ENCODE data around the gene HIGD1A. TPM values are rescaled to one million over a fixed set of nuclear protein-coding genes. Genes with fewer than 3 reads are reported as not detected.

Gene HIGD1A
- total and polyA plus RNA-seq, 5 donors from 2014 or later, result 23.9 to 110 (median 88.0) TPM

- Mint-ChIP-seq H3K9me3 (no peaks in the 10 kb centered on the region), H3K4me1 (peaks cover 0 to 14% (median 7%) of the 10 kb centered on the region in 4 donors), H3K4me3 (no peak overlapping the region), H3K27ac (peak overlapping the region in 2 of 3 donors; percentile 10 to 52), H3K36me3 (no peaks in the 10 kb centered on the region), H3K27me3 (no peaks in the 10 kb centered on the region)
- DNase-seq (no peak), ATAC-seq (ENCODE audit: low read depth in 2 of 2) (no peak)
- Histone ChIP-seq H3K4me1 (ENCODE audit: control insufficient read depth, insufficient read depth, low read length, poor library complexity, severe bottlenecking) (no peaks in the 10 kb centered on the region), H3K4me3 (ENCODE audit: low read depth, low read length) (no peak overlapping the region), H3K9me3 (ENCODE audit: control insufficient read depth in 2 of 2, low read length in 2 of 2) (no peaks in the 10 kb centered on the region), H3K27me3 (ENCODE audit: control insufficient read depth, insufficient read depth, low read length) (no peaks in the 10 kb centered on the region), H3K27ac (ENCODE audit: insufficient read depth, low read length, poor library complexity, severe bottlenecking) (no peak overlapping the region), H3K36me3 (ENCODE audit: control insufficient read depth, insufficient read depth, low read length) (no peaks in the 10 kb centered on the region)
Observed at GRCh38 chr3:42847731-42848130, 43.4 kb upstream of the HIGD1A start.

DNA sequence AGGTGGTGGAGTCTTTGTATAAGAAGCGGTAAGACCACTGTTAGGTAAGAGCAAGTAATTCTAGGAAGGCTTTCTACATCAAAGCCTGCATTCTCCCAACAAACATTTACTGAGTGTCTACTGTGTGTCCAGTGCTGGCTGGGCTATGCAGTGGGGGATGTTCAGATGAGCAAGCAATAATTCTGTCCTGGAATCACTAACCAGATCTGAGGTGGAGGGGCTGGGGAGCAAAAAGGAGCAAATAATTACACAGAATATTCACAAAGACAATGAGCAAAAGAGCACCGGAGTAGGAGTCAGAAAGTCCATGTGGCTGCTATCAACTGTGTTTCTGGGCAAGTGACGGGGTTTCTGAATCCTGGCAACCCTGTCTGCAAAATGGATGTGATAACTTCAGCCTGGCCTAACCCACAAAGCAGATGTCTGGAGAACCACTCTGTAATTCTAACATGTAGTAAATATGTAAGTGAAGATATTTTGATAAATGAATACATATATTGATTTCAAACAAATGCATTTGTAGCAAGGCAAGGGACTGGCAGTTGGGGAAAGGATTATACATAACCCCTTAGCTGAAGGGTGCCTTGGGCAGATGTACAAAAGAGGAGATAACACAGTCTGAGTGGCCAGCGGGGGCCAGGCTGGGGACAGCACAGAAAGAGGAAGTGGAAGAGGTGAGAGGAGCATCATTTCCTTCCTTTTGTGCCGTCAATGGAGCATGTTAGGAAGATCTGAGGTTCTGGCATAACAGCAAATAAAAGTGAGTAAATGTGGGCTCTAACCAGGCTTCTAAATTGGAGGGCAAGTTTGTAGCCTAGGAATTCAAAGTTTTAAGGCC, 42.6 kb upstream of the HIGD1A start:
- Mint-ChIP-seq H3K4me3 (no peak overlapping the region), H3K36me3 (no peaks in the 10 kb centered on the region), H3K9me3 (no peaks in the 10 kb centered on the region), H3K27ac (peak overlapping the region in 2 of 3 donors; percentile 51 to 52), H3K27me3 (peaks cover 3% of the 10 kb centered on the region), H3K4me1 (peaks cover 0 to 14% (median 7%) of the 10 kb centered on the region in 4 donors)
- ATAC-seq (ENCODE audit: low read depth in 2 of 2), result no peak
- DNase-seq, result peak in 1 of 3 donors; percentile 11
- no peaks in the 10 kb centered on the region for H3K9me3 ChIP-seq (ENCODE audit: control insufficient read depth in 2 of 2, low read length in 2 of 2)
- H3K27me3 ChIP-seq (ENCODE audit: control insufficient read depth, insufficient read depth, low read length), result no peaks in the 10 kb centered on the region
- no peaks in the 10 kb centered on the region for H3K36me3 ChIP-seq (ENCODE audit: control insufficient read depth, insufficient read depth, low read length)
- no peaks in the 10 kb centered on the region for H3K4me1 ChIP-seq (ENCODE audit: control insufficient read depth, insufficient read depth, low read length, poor library complexity, severe bottlenecking)
- no peak overlapping the region for H3K4me3 ChIP-seq (ENCODE audit: low read depth, low read length)
- no peak overlapping the region for H3K27ac ChIP-seq (ENCODE audit: insufficient read depth, low read length, poor library complexity, severe bottlenecking)

DNA sequence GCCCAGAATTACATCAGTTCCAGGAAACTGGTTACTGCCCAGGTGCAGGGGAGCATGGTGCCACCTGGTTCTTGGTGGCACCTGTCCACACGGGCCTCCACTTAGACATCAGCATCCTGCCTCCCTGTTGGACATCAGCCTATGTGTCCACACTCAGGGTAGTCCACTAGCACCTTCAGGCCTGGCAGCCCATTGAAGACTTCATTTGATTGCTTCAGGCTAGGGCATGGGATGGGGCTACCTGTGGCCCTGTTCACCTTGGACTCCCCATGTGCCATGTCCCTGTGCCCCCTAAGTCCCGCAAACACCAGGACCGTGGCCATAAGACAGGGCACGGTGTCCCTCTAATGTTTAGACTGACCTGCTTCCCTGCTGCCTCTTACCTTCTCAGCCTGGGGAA, 40.5 kb upstream of the HIGD1A start:
- H3K27ac Mint-ChIP-seq, result no peak overlapping the region
- H3K27ac ChIP-seq (ENCODE audit: insufficient read depth, low read length, poor library complexity, severe bottlenecking), result no peak overlapping the region

GRCh38 chr3:42844412-42844713, 40.1 kb upstream of the HIGD1A start:
- ATAC-seq (ENCODE audit: low read depth in 2 of 2) (no peak), DNase-seq (no peak)
- H3K27ac ChIP-seq (ENCODE audit: insufficient read depth, low read length, poor library complexity, severe bottlenecking), result no peak overlapping the region
- Mint-ChIP-seq H3K27me3 (peaks cover 5% of the 10 kb centered on the region), H3K4me1 (peaks cover 0 to 14% (median 9%) of the 10 kb centered on the region in 4 donors), H3K27ac (no peak overlapping the region), H3K4me3 (no peak overlapping the region), H3K36me3 (no peaks in the 10 kb centered on the region), H3K9me3 (no peaks in the 10 kb centered on the region)
- H3K36me3 ChIP-seq (ENCODE audit: control insufficient read depth, insufficient read depth, low read length), result no peaks in the 10 kb centered on the region
- no peak overlapping the region for H3K4me3 ChIP-seq (ENCODE audit: low read depth, low read length)
- H3K9me3 ChIP-seq (ENCODE audit: control insufficient read depth in 2 of 2, low read length in 2 of 2), result no peaks in the 10 kb centered on the region
- H3K4me1 ChIP-seq (ENCODE audit: control insufficient read depth, insufficient read depth, low read length, poor library complexity, severe bottlenecking), result no peaks in the 10 kb centered on the region
- no peaks in the 10 kb centered on the region for H3K27me3 ChIP-seq (ENCODE audit: control insufficient read depth, insufficient read depth, low read length)

More for the DNA sequence above, 40.5 kb upstream of the HIGD1A start:
- Mint-ChIP-seq H3K4me1 (peaks cover 0 to 14% (median 7%) of the 10 kb centered on the region in 4 donors), H3K36me3 (no peaks in the 10 kb centered on the region), H3K4me3 (no peak overlapping the region), H3K9me3 (no peaks in the 10 kb centered on the region), H3K27me3 (peaks cover 5% of the 10 kb centered on the region)
- H3K36me3 ChIP-seq (ENCODE audit: control insufficient read depth, insufficient read depth, low read length), result no peaks in the 10 kb centered on the region
- no peak for ATAC-seq (ENCODE audit: low read depth in 2 of 2)
- DNase-seq, result no peak
- no peak overlapping the region for H3K4me3 ChIP-seq (ENCODE audit: low read depth, low read length)
- no peaks in the 10 kb centered on the region for H3K9me3 ChIP-seq (ENCODE audit: control insufficient read depth in 2 of 2, low read length in 2 of 2)
- H3K4me1 ChIP-seq (ENCODE audit: control insufficient read depth, insufficient read depth, low read length, poor library complexity, severe bottlenecking), result no peaks in the 10 kb centered on the region
- no peaks in the 10 kb centered on the region for H3K27me3 ChIP-seq (ENCODE audit: control insufficient read depth, insufficient read depth, low read length)

GRCh38 chr3:42843713-42844411, 39.6 kb upstream of the HIGD1A start:
- no peak for ATAC-seq (ENCODE audit: low read depth in 2 of 2)

DNA sequence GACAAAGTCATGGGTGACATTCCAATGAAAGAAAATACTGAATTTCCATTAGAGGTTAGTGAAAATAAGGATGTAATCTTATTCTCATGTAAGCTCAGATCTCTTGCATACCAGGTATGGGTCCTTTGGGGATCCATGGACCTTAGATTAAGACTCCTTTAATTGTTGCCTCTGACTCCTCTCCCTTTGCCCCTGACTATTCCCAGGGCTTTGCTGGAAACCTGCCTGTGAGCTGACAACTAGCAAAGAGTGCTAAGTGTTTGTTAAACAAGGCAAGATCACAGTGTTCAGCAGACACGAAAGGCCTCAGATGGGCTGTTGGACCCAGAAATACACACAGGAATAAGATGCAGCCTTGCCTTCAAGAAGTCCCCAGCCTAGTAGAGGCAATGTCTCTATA, 37.0 kb upstream of the HIGD1A start:
- Histone ChIP-seq H3K27me3 (ENCODE audit: control insufficient read depth, insufficient read depth, low read length) (no peaks in the 10 kb centered on the region), H3K9me3 (ENCODE audit: control insufficient read depth in 2 of 2, low read length in 2 of 2) (no peaks in the 10 kb centered on the region), H3K4me3 (ENCODE audit: low read depth, low read length) (no peak overlapping the region), H3K4me1 (ENCODE audit: control insufficient read depth, insufficient read depth, low read length, poor library complexity, severe bottlenecking) (no peaks in the 10 kb centered on the region), H3K36me3 (ENCODE audit: control insufficient read depth, insufficient read depth, low read length) (no peaks in the 10 kb centered on the region), H3K27ac (ENCODE audit: insufficient read depth, low read length, poor library complexity, severe bottlenecking) (no peak overlapping the region)
- ATAC-seq (ENCODE audit: low read depth in 2 of 2) (no peak), DNase-seq (no peak)
- no peak overlapping the region for H3K27ac Mint-ChIP-seq
- no peaks in the 10 kb centered on the region for H3K9me3 Mint-ChIP-seq
- H3K4me3 Mint-ChIP-seq, result no peak overlapping the region
- no peaks in the 10 kb centered on the region for H3K36me3 Mint-ChIP-seq
- H3K27me3 Mint-ChIP-seq, result peaks cover 9% of the 10 kb centered on the region
- peaks cover 0 to 6% (median 0%) of the 10 kb centered on the region in 4 donors for H3K4me1 Mint-ChIP-seq

More at GRCh38 chr3:42843713-42844411, 39.6 kb upstream of the HIGD1A start:
- no peak overlapping the region for H3K27ac Mint-ChIP-seq
- no peaks in the 10 kb centered on the region for H3K9me3 ChIP-seq (ENCODE audit: control insufficient read depth in 2 of 2, low read length in 2 of 2)
- H3K4me1 ChIP-seq (ENCODE audit: control insufficient read depth, insufficient read depth, low read length, poor library complexity, severe bottlenecking), result no peaks in the 10 kb centered on the region
- no peak for DNase-seq
- H3K36me3 ChIP-seq (ENCODE audit: control insufficient read depth, insufficient read depth, low read length), result no peaks in the 10 kb centered on the region
- H3K36me3 Mint-ChIP-seq, result no peaks in the 10 kb centered on the region
- H3K27me3 Mint-ChIP-seq, result peaks cover 5% of the 10 kb centered on the region
- no peaks in the 10 kb centered on the region for H3K27me3 ChIP-seq (ENCODE audit: control insufficient read depth, insufficient read depth, low read length)
- H3K27ac ChIP-seq (ENCODE audit: insufficient read depth, low read length, poor library complexity, severe bottlenecking), result no peak overlapping the region
- peaks cover 0 to 14% (median 10%) of the 10 kb centered on the region in 4 donors for H3K4me1 Mint-ChIP-seq
- no peak overlapping the region for H3K4me3 ChIP-seq (ENCODE audit: low read depth, low read length)
- no peaks in the 10 kb centered on the region for H3K9me3 Mint-ChIP-seq
- no peak overlapping the region for H3K4me3 Mint-ChIP-seq

- Mint-ChIP-seq H3K4me1 (peaks cover 0 to 6% (median 0%) of the 10 kb centered on the region in 4 donors), H3K27ac (no peak overlapping the region), H3K4me3 (no peak overlapping the region), H3K36me3 (peaks cover 3% of the 10 kb centered on the region), H3K9me3 (no peaks in the 10 kb centered on the region), H3K27me3 (peaks cover 9% of the 10 kb centered on the region)
- DNase-seq (peak in 2 of 3 donors; percentile 54 to 64), ATAC-seq (ENCODE audit: low read depth in 2 of 2) (peak; percentile 82 to 86)
- Histone ChIP-seq H3K4me1 (ENCODE audit: control insufficient read depth, insufficient read depth, low read length, poor library complexity, severe bottlenecking) (no peaks in the 10 kb centered on the region), H3K27me3 (ENCODE audit: control insufficient read depth, insufficient read depth, low read length) (no peaks in the 10 kb centered on the region), H3K27ac (ENCODE audit: insufficient read depth, low read length, poor library complexity, severe bottlenecking) (no peak overlapping the region), H3K36me3 (ENCODE audit: control insufficient read depth, insufficient read depth, low read length) (no peaks in the 10 kb centered on the region), H3K9me3 (ENCODE audit: control insufficient read depth in 2 of 2, low read length in 2 of 2) (no peaks in the 10 kb centered on the region), H3K4me3 (ENCODE audit: low read depth, low read length) (no peak overlapping the region)
Observed at GRCh38 chr3:42839616-42840015, 35.3 kb upstream of the HIGD1A start.

All from CD4-positive, CD25-positive, alpha-beta regulatory T cell (primary cell).